ENCODE measurements around the gene MCTP1.

DNA sequence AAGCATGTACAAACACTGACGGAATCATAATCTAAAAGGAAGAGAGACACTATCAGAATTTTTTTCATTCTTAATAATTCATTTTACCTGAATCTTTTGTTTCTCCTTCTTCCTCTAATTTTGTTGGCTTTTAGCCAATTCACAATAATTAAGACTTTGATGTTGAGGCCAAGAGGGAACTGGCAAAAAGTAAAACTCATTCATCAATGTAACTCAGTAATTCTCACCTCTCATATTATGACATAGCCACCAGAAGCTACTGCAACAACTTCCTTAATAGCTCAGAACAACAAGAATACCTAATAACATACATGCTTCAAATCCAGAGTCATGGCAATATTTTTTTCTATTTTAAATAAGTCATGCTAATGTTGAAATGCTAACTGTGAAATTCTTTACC, 64.5 kb downstream of the MCTP1 start:
- TF ChIP-seq, protein P1, sequence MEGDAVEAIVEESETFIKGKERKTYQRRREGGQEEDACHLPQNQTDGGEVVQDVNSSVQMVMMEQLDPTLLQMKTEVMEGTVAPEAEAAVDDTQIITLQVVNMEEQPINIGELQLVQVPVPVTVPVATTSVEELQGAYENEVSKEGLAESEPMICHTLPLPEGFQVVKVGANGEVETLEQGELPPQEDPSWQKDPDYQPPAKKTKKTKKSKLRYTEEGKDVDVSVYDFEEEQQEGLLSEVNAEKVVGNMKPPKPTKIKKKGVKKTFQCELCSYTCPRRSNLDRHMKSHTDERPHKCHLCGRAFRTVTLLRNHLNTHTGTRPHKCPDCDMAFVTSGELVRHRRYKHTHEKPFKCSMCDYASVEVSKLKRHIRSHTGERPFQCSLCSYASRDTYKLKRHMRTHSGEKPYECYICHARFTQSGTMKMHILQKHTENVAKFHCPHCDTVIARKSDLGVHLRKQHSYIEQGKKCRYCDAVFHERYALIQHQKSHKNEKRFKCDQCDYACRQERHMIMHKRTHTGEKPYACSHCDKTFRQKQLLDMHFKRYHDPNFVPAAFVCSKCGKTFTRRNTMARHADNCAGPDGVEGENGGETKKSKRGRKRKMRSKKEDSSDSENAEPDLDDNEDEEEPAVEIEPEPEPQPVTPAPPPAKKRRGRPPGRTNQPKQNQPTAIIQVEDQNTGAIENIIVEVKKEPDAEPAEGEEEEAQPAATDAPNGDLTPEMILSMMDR (IDR thresholded peaks at IDR 0.05) = no peak
- no peak for TF ChIP-seq POLR2AphosphoS5 (IDR thresholded peaks at IDR 0.05)
